A549 (cell line): Measurements from ENCODE around the gene DCLK1. TPM values are rescaled to one million over a fixed set of nuclear protein-coding genes. Genes with fewer than 3 reads are reported as not detected.

Experiments used
- ATAC-seq, 2 experiments: fragments of 200-7000 bp in 1 of 2; fragments of >200 bp in 1 of 2; cut with Nextera tagmentation in 1 of 2; cut with Tn5 transposase in 1 of 2; 3 replicates each; pipeline versions ENCODE4 v1.8.0 to v1.9.1; 2018 to 2020; ENCODE audit warnings: mild to moderate bottlenecking in 1 of 2, moderate library complexity in 1 of 2
- CTCF ChIA-PET: fragments of 300-600 bp; sonication (Branson Sonifier 250); formaldehyde crosslinking; extraction: SDS; loops from one replicate; lab custom pipeline; 2021; ENCODE audit warnings: antibody characterized with exemption, inconsistent platforms; lab: Yijun Ruan, JAX
- POLR2A ChIA-PET: fragments of 350-600 bp; formaldehyde crosslinking; extraction: SDS; loops from one replicate; lab custom pipeline; 2021; ENCODE audit warnings: antibody characterized with exemption, inconsistent platforms; lab: Yijun Ruan, JAX
- DNase-seq, 2 experiments: peaks; one replicate each; pipeline versions ENCODE4 v3.0.0 to v3.0.0-alpha.2; 2011 to 2016; ENCODE audit warnings: low read depth in 1 of 2, low spot score in 1 of 2
- FAIRE-seq: peaks from 2 replicates; lab custom pipeline; 2011; peaks lifted over from hg19 to GRCh38; lab: Jason Lieb, UNC
- H3K27ac ChIP-seq, 2 experiments: fragments of >200 bp; sonication (Bioruptor Twin); formaldehyde crosslinking; 3 replicates each; pipeline ENCODE4 v1.5.1; 2016 to 2017
- H3K4me1 ChIP-seq: fragments of >200 bp; sonication (Bioruptor Twin); formaldehyde crosslinking; 3 replicates; pipeline ENCODE4 v1.6.1; 2016
- H3K4me2 ChIP-seq: fragments of >200 bp; sonication (Bioruptor Twin); formaldehyde crosslinking; 3 replicates; pipeline ENCODE4 v1.6.1; 2016
- H3K4me3 ChIP-seq: fragments of >200 bp; sonication (Bioruptor Twin); formaldehyde crosslinking; 3 replicates; pipeline ENCODE4 v1.5.1; 2016
- H3K9me3 ChIP-seq: fragments of >200 bp; sonication (Bioruptor Twin); formaldehyde crosslinking; 3 replicates; pipeline ENCODE4 v1.6.1; 2016
- CEBPB ChIP-seq, 2 experiments: fragments of >200 bp in 1 of 2; sonication (Bioruptor Twin) in 1 of 2; formaldehyde crosslinking in 1 of 2; IDR thresholded peaks; 2 replicates each; pipeline ENCODE4 v1.6.1; 2012 to 2016
- EP300 ChIP-seq, 2 experiments: fragments of >200 bp; sonication (Bioruptor Twin); formaldehyde crosslinking; IDR thresholded peaks; 2 replicates in 1 of 2; 3 replicates in 1 of 2; pipeline ENCODE4 v1.6.1; 2016 to 2017
- ESRRA ChIP-seq: fragments of 150-350 bp; IDR thresholded peaks from 2 replicates; pipeline ENCODE4 v1.6.1; 2014; ENCODE audit warnings: mild to moderate bottlenecking, low read length, borderline replicate concordance
- FOSB ChIP-seq: fragments of 250-450 bp; sonication (Bioruptor Pico); IDR thresholded peaks from 2 replicates; pipeline ENCODE4 v1.5.0; 2020; ENCODE audit warnings: mild to moderate bottlenecking, moderate library complexity
- FOXS1 ChIP-seq: fragments of 250-450 bp; sonication (Bioruptor Pico); IDR thresholded peaks from 2 replicates; pipeline ENCODE4 v1.5.0; 2020; ENCODE audit warnings: mild to moderate bottlenecking, moderate library complexity
- HOXB5 ChIP-seq: fragments of 250-450 bp; sonication (Bioruptor Pico); IDR thresholded peaks from 2 replicates; pipeline ENCODE4 v1.5.0; 2020; ENCODE audit warnings: mild to moderate bottlenecking, moderate library complexity
- KDM1A ChIP-seq: fragments of 200-600 bp; sonication (generic); IDR thresholded peaks from 2 replicates; pipeline ENCODE4 v1.6.1; 2016; ENCODE audit warnings: low read depth, mild to moderate bottlenecking
- KDM5A ChIP-seq: fragments of 200-600 bp; sonication (generic); IDR thresholded peaks from 2 replicates; pipeline ENCODE4 v1.6.1; 2016; ENCODE audit warnings: antibody characterized with exemption, mild to moderate bottlenecking
- MAFK ChIP-seq: fragments of 450-650 bp; IDR thresholded peaks from 2 replicates; pipeline ENCODE4 v1.6.1; 2014; ENCODE audit not compliant: partially characterized antibody
- MYC ChIP-seq: IDR thresholded peaks from 2 replicates; pipeline ENCODE4 v1.6.1; 2012; ENCODE audit warnings: mild to moderate bottlenecking, inconsistent platforms, low read length, improper control_type of control experiment, borderline replicate concordance
- NPAS2 ChIP-seq: fragments of 250-450 bp; sonication (Bioruptor Pico); IDR thresholded peaks from 2 replicates; pipeline ENCODE4 v1.8.0; 2022; ENCODE audit warnings: mild to moderate bottlenecking, moderate library complexity, borderline replicate concordance
- NR3C1 ChIP-seq: fragments of >200 bp; sonication (Bioruptor Twin); formaldehyde crosslinking; IDR thresholded peaks from 3 replicates; pipeline ENCODE4 v1.6.1; 2017
- RARB ChIP-seq: fragments of 250-450 bp; sonication (Bioruptor Pico); IDR thresholded peaks from 2 replicates; pipeline ENCODE4 v1.8.0; 2021; ENCODE audit warnings: mild to moderate bottlenecking, moderate library complexity
- RFX5 ChIP-seq: fragments of 450-650 bp; IDR thresholded peaks from 2 replicates; pipeline ENCODE4 v1.7.1; 2014; ENCODE audit warnings: antibody characterized with exemption, mild to moderate bottlenecking, moderate library complexity
- SMC3 ChIP-seq: fragments of >200 bp; sonication (Bioruptor Twin); formaldehyde crosslinking; IDR thresholded peaks from 3 replicates; pipeline ENCODE4 v1.6.1; 2018; ENCODE audit warnings: inconsistent platforms
- TP53 ChIP-seq: fragments of 250-450 bp; sonication (Bioruptor Pico); IDR thresholded peaks from 2 replicates; pipeline ENCODE4 v1.5.0; 2021; ENCODE audit warnings: mild to moderate bottlenecking, moderate library complexity
- ZC3H11A ChIP-seq: fragments of 450-650 bp; IDR thresholded peaks from 2 replicates; pipeline ENCODE4 v1.6.1; 2014; ENCODE audit warnings: antibody characterized with exemption, mild to moderate bottlenecking
- WGBS: methylation state at CpG from one replicate; pipeline ENCODE4 v1.1.6; 2017; ENCODE audit errors: missing lambda C conversion rate; 5-methylcytosine and 5-hydroxymethylcytosine counted together
- polyA plus RNA-seq, 4 experiments: library from polyadenylated mRNA; depleted of rRNA in 3 of 4; stranded (reverse); fragments of >200 nt; fragmentation: RNase III in 1 of 4; extraction: RNeasy Plus Mini Kit Qiagen cat#74134 plus additional on column Dnase treatment in 1 of 4; gene quantifications; 2 replicates in 3 of 4; 3 replicates in 1 of 4; pipeline ENCODE4 v1.2.3, GENCODE V29; 2011 to 2017
- TF ChIP-seq, protein P1 (sequence below): fragments of 200-600 bp; sonication (generic); IDR thresholded peaks from 2 replicates; pipeline ENCODE4 v1.6.1; 2016; ENCODE audit warnings: antibody characterized with exemption, mild to moderate bottlenecking, moderate library complexity
- TF ChIP-seq, protein P2 (sequence below): fragments of >200 bp; sonication (Bioruptor Twin); formaldehyde crosslinking; IDR thresholded peaks from 3 replicates; pipeline ENCODE4 v1.5.1; 2016
- TF ChIP-seq, protein P3 (sequence below): fragments of 450-650 bp; IDR thresholded peaks from 2 replicates; pipeline ENCODE4 v1.6.1; 2014; ENCODE audit warnings: antibody characterized with exemption
- TF ChIP-seq, protein P4 (sequence below): fragments of 150-350 bp; IDR thresholded peaks from 2 replicates; pipeline ENCODE4 v1.6.1; 2014; ENCODE audit warnings: low read depth, mild to moderate bottlenecking, low read length
- TF ChIP-seq, protein P5 (sequence below): fragments of 250-450 bp; sonication (Bioruptor Pico); IDR thresholded peaks from 2 replicates; pipeline ENCODE4 v1.5.0; 2021; ENCODE audit warnings: mild to moderate bottlenecking, moderate library complexity, borderline replicate concordance
- TF ChIP-seq, protein P6 (sequence below): fragments of >200 bp; sonication (Bioruptor Twin); formaldehyde crosslinking; IDR thresholded peaks from 2 replicates; pipeline ENCODE4 v1.6.1; 2016
- TF ChIP-seq, protein P7 (sequence below): fragments of >200 bp; sonication (Bioruptor Twin); formaldehyde crosslinking; IDR thresholded peaks from 3 replicates; pipeline ENCODE4 v1.6.1; 2016
- TF ChIP-seq, protein P8 (sequence below): IDR thresholded peaks from 2 replicates; pipeline ENCODE4 v1.6.1; 2012; ENCODE audit warnings: low read depth, borderline replicate concordance

The DCLK1 gene
- polyA plus RNA-seq, 2 of the 4 experiments (the other 2 are of a cell fraction): 0.13 to 0.21 TPM

DNA sequence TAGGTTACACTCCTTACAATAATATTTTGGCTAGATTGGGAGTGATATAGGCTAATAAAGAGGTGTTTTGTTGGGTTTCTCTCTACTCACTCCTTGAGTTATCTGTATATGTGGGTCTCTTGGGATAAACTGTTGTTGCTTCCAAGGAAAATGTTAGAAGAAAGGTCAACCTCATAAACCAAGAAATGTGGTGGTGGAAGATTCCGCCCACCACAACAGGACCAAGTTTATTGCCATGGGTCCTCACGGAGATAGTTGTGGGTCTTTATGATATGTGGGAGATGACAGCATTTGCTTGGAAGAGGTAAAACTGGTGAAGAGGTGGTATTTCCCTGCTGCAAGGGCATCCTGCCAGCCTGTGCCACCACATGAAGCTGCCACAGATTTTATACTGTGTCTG is 259.6 kb downstream of the DCLK1 start:
- no peaks in the 10 kb centered on the region for H3K9me3 ChIP-seq
- no peak overlapping the region for H3K4me2 ChIP-seq
- FAIRE-seq (no peak), DNase-seq (no peak), ATAC-seq (no peak)
- 57% methylated on average over 2 of the region's 2 CpGs for WGBS
- TF ChIP-seq, protein P1, sequence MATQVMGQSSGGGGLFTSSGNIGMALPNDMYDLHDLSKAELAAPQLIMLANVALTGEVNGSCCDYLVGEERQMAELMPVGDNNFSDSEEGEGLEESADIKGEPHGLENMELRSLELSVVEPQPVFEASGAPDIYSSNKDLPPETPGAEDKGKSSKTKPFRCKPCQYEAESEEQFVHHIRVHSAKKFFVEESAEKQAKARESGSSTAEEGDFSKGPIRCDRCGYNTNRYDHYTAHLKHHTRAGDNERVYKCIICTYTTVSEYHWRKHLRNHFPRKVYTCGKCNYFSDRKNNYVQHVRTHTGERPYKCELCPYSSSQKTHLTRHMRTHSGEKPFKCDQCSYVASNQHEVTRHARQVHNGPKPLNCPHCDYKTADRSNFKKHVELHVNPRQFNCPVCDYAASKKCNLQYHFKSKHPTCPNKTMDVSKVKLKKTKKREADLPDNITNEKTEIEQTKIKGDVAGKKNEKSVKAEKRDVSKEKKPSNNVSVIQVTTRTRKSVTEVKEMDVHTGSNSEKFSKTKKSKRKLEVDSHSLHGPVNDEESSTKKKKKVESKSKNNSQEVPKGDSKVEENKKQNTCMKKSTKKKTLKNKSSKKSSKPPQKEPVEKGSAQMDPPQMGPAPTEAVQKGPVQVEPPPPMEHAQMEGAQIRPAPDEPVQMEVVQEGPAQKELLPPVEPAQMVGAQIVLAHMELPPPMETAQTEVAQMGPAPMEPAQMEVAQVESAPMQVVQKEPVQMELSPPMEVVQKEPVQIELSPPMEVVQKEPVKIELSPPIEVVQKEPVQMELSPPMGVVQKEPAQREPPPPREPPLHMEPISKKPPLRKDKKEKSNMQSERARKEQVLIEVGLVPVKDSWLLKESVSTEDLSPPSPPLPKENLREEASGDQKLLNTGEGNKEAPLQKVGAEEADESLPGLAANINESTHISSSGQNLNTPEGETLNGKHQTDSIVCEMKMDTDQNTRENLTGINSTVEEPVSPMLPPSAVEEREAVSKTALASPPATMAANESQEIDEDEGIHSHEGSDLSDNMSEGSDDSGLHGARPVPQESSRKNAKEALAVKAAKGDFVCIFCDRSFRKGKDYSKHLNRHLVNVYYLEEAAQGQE: no peak
- TF ChIP-seq FOXS1 (no peak), KDM5A (no peak), ESRRA (no peak), NR3C1 (no peak), FOSB (CRISPR knock-in tag) (no peak), MAFK (no peak), RFX5 (no peak), HOXB5 (CRISPR knock-in tag) (no peak), SMC3 (no peak)
- TF ChIP-seq, protein P2, sequence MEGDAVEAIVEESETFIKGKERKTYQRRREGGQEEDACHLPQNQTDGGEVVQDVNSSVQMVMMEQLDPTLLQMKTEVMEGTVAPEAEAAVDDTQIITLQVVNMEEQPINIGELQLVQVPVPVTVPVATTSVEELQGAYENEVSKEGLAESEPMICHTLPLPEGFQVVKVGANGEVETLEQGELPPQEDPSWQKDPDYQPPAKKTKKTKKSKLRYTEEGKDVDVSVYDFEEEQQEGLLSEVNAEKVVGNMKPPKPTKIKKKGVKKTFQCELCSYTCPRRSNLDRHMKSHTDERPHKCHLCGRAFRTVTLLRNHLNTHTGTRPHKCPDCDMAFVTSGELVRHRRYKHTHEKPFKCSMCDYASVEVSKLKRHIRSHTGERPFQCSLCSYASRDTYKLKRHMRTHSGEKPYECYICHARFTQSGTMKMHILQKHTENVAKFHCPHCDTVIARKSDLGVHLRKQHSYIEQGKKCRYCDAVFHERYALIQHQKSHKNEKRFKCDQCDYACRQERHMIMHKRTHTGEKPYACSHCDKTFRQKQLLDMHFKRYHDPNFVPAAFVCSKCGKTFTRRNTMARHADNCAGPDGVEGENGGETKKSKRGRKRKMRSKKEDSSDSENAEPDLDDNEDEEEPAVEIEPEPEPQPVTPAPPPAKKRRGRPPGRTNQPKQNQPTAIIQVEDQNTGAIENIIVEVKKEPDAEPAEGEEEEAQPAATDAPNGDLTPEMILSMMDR: no peak
- TF ChIP-seq, protein P3, sequence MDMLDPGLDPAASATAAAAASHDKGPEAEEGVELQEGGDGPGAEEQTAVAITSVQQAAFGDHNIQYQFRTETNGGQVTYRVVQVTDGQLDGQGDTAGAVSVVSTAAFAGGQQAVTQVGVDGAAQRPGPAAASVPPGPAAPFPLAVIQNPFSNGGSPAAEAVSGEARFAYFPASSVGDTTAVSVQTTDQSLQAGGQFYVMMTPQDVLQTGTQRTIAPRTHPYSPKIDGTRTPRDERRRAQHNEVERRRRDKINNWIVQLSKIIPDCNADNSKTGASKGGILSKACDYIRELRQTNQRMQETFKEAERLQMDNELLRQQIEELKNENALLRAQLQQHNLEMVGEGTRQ: no peak
- TF ChIP-seq, protein P4, sequence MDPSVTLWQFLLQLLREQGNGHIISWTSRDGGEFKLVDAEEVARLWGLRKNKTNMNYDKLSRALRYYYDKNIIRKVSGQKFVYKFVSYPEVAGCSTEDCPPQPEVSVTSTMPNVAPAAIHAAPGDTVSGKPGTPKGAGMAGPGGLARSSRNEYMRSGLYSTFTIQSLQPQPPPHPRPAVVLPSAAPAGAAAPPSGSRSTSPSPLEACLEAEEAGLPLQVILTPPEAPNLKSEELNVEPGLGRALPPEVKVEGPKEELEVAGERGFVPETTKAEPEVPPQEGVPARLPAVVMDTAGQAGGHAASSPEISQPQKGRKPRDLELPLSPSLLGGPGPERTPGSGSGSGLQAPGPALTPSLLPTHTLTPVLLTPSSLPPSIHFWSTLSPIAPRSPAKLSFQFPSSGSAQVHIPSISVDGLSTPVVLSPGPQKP: no peak
- TF ChIP-seq, protein P5, sequence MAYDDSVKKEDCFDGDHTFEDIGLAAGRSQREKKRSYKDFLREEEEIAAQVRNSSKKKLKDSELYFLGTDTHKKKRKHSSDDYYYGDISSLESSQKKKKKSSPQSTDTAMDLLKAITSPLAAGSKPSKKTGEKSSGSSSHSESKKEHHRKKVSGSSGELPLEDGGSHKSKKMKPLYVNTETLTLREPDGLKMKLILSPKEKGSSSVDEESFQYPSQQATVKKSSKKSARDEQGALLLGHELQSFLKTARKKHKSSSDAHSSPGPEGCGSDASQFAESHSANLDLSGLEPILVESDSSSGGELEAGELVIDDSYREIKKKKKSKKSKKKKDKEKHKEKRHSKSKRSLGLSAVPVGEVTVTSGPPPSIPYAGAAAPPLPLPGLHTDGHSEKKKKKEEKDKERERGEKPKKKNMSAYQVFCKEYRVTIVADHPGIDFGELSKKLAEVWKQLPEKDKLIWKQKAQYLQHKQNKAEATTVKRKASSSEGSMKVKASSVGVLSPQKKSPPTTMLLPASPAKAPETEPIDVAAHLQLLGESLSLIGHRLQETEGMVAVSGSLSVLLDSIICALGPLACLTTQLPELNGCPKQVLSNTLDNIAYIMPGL: no peak
- CTCF ChIA-PET: no interaction called here
- H3K4me3 ChIP-seq: no peak overlapping the region
- POLR2A ChIA-PET: no interaction called here
- no peaks in the 10 kb centered on the region for H3K4me1 ChIP-seq
- H3K27ac ChIP-seq: no peak overlapping the region

DNA sequence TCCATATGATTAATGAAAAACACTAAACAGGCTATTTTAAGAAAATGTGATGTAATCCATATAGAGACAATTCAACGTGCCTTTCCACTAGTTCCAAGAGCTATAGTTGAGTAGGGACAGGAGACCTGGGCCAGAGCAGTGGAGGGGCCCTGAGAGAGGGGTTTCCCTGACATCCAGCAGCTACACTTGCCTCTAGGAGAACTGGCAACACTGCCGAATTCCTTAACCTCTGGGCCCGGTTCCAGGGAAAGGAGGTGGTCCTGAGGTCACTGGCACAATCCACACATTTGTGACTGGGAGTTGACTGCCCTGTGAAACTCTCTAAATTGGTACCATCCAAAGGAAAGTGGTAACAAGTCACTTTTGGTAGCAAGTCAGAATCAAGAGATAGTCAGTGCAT is 264.4 kb downstream of the DCLK1 start:
- no peak for DNase-seq
- no peak for TF ChIP-seq MAFK
- TF ChIP-seq, protein P6, sequence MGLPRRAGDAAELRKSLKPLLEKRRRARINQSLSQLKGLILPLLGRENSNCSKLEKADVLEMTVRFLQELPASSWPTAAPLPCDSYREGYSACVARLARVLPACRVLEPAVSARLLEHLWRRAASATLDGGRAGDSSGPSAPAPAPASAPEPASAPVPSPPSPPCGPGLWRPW: no peak
- no peak for TF ChIP-seq CEBPB (IDR thresholded peaks at IDR 0.05)
- TF ChIP-seq, protein P3: no peak
- TF ChIP-seq MYC: no peak
- no peak for TF ChIP-seq NPAS2 (CRISPR knock-in tag)
- TF ChIP-seq ZC3H11A: no peak
- TF ChIP-seq, protein P7, sequence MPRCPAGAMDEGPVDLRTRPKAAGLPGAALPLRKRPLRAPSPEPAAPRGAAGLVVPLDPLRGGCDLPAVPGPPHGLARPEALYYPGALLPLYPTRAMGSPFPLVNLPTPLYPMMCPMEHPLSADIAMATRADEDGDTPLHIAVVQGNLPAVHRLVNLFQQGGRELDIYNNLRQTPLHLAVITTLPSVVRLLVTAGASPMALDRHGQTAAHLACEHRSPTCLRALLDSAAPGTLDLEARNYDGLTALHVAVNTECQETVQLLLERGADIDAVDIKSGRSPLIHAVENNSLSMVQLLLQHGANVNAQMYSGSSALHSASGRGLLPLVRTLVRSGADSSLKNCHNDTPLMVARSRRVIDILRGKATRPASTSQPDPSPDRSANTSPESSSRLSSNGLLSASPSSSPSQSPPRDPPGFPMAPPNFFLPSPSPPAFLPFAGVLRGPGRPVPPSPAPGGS: no peak
- no peak for TF ChIP-seq KDM1A
- TF ChIP-seq, protein P8, sequence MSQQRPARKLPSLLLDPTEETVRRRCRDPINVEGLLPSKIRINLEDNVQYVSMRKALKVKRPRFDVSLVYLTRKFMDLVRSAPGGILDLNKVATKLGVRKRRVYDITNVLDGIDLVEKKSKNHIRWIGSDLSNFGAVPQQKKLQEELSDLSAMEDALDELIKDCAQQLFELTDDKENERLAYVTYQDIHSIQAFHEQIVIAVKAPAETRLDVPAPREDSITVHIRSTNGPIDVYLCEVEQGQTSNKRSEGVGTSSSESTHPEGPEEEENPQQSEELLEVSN: no peak
- no peak for TF ChIP-seq RARB (CRISPR knock-in tag)
- TF ChIP-seq EP300 (IDR thresholded peaks at IDR 0.05): no peak
- no peak for TF ChIP-seq TP53 (CRISPR knock-in tag)

More for the DNA sequence above, 264.4 kb downstream of the DCLK1 start:
- H3K27ac ChIP-seq: no peak overlapping the region
- H3K4me1 ChIP-seq: no peaks in the 10 kb centered on the region
- no peaks in the 10 kb centered on the region for H3K9me3 ChIP-seq
- H3K4me3 ChIP-seq: no peak overlapping the region
- FAIRE-seq (no peak), ATAC-seq (no peak)
- H3K4me2 ChIP-seq: no peak overlapping the region
- CTCF ChIA-PET: no interaction called here
- POLR2A ChIA-PET: no interaction called here
- WGBS: 4% methylated on average over 3 of the region's 3 CpGs
